ENCODE measurements around the gene ZNF835. TPM values are rescaled to one million over a fixed set of nuclear protein-coding genes. Genes with fewer than 3 reads are reported as not detected.

The ZNF835 gene
- total RNA-seq, 4 donors from 2014 or later: 0.30 to 1.3 (median 0.84) TPM

DNA sequence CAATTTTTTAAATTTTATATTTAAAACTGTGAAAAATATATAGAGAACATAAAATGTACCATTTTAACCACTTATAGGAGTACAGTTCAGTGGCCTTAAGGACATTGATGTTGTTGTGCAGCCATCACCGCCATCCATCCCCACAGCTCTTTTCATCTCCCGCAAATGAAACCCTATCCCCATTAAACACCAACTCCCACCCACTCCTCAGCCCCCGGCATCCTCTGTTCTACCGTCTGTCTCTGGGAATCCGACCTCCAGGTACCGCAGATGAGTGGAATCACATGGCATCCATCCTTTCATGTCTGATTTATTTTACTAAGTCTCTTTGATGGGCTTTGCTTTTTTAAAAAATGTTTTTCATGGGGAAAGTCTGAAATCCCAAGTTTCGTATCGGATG, 52.4 kb downstream of the ZNF835 start:
- no peak for DNase-seq (ENCODE audit: low spot score in 2 of 2)
- TF ChIP-seq POLR2A (IDR thresholded peaks at IDR 0.05): no peak
- TF ChIP-seq, protein P1, sequence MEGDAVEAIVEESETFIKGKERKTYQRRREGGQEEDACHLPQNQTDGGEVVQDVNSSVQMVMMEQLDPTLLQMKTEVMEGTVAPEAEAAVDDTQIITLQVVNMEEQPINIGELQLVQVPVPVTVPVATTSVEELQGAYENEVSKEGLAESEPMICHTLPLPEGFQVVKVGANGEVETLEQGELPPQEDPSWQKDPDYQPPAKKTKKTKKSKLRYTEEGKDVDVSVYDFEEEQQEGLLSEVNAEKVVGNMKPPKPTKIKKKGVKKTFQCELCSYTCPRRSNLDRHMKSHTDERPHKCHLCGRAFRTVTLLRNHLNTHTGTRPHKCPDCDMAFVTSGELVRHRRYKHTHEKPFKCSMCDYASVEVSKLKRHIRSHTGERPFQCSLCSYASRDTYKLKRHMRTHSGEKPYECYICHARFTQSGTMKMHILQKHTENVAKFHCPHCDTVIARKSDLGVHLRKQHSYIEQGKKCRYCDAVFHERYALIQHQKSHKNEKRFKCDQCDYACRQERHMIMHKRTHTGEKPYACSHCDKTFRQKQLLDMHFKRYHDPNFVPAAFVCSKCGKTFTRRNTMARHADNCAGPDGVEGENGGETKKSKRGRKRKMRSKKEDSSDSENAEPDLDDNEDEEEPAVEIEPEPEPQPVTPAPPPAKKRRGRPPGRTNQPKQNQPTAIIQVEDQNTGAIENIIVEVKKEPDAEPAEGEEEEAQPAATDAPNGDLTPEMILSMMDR (IDR thresholded peaks at IDR 0.05): no peak
- WGBS, 2 donors: 70 to 71% methylated on average over 8 of the region's 8 CpGs
- intact Hi-C loops (cut with DNase I; ENCODE audit: low total_unique reads): no loop called here
- H3K4me3 ChIP-seq (ENCODE audit: low read depth, poor library complexity, severe bottlenecking): no peak overlapping the region

DNA sequence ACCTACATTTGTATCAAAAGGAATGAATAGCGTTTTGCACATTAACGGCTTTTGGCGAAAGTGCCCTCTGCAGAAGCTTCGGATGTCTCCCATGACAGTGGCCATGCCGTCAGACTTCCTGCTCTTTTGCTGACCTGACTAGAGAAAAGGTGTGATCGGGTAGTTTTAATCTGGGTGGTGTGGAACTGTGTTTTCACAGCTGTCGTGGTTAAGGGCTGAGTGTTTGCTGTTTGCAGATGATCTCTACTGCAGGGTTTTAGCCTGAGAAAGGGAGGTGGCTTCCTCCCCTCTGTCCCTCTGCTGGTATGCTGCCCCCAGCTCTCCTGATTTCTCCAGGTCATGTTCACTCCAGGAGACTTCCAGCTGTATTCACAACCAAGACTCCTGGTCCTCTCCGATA, 54.0 kb downstream of the ZNF835 start:
- TF ChIP-seq, protein P1 (IDR thresholded peaks at IDR 0.05): no peak
- TF ChIP-seq POLR2A (IDR thresholded peaks at IDR 0.05): no peak
- intact Hi-C loops (cut with DNase I; ENCODE audit: low total_unique reads): no loop called here
- no peak overlapping the region for H3K4me3 ChIP-seq (ENCODE audit: low read depth, poor library complexity, severe bottlenecking)
- 89 to 95% methylated on average over 8 of the region's 8 CpGs for WGBS, 2 donors
- no peak for DNase-seq (ENCODE audit: low spot score in 2 of 2)

DNA sequence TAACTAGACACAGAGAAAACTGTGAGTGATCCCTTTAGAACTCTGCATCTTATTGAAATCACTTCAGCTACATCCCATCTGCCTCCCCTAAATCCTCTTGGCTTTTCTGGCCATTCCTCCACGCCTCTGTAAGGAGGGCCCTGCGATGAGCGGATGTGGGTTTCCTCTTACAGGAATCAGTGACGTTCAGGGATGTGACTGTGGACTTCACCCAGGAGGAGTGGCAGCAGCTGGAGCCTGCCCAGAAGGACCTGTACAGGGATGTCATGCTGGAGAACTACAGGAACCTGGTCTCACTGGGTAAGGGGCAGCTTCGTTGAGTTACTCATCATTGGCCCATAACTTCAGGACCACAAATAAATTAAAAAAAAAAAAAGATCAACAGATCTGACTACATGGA, 57.9 kb downstream of the ZNF835 start:
- no peak for DNase-seq (ENCODE audit: low spot score in 2 of 2)
- TF ChIP-seq, protein P1 (IDR thresholded peaks at IDR 0.05): no peak
- TF ChIP-seq POLR2A (IDR thresholded peaks at IDR 0.05): no peak
- no peak overlapping the region for H3K4me3 ChIP-seq (ENCODE audit: low read depth, poor library complexity, severe bottlenecking)
- intact Hi-C loops (cut with DNase I; ENCODE audit: low total_unique reads): no loop called here
- 48 to 76% methylated on average over 5 of the region's 5 CpGs for WGBS, 2 donors

DNA sequence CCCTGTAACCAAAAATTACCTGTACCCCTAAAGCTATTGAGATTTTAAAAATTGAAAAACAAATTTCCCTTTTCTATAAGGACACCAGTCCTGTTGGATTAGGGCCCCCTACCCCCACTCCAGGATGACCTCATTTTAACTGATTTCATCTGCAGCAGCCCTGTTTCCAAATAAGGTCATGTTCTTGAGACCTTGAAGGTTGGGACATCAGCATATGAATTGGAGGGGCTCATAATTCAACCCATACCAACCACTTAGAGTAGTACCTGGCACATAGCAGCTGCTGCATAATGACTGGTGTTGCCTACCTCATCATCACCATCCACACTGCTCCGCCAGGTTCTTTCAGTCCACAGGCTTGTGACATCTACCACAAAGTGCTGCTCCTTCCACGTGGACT, 58.8 kb downstream of the ZNF835 start:
- DNase-seq (ENCODE audit: low spot score in 2 of 2): no peak
- H3K4me3 ChIP-seq (ENCODE audit: low read depth, poor library complexity, severe bottlenecking): no peak overlapping the region
- TF ChIP-seq, protein P1 (IDR thresholded peaks at IDR 0.05): no peak
- no peak for TF ChIP-seq POLR2A (IDR thresholded peaks at IDR 0.05)
- intact Hi-C loops (cut with DNase I; ENCODE audit: low total_unique reads): no loop called here
- WGBS, 2 donors: 82 to 93% methylated on average over 2 of the region's 2 CpGs

Other genes starting within 250 kb of the ZNF835 start
- gene ZNF667, start 194.4 kb downstream of the ZNF835 start, total RNA-seq: 1 to 10 TPM; 2.0 to 3.3 (median 3.0) TPM
- gene ZNF471, start 163.9 kb downstream of the ZNF835 start, total RNA-seq: 1 to 10 TPM; 1.5 to 3.2 (median 2.7) TPM
- gene ZFP28, start 132.8 kb downstream of the ZNF835 start, total RNA-seq: 1 to 10 TPM; 5.3 to 7.4 (median 6.8) TPM
- gene ZNF470, start 104.3 kb downstream of the ZNF835 start, total RNA-seq: 1 to 10 TPM; 1.3 to 2.6 (median 1.9) TPM
- 1 to 10 TPM; 6.7 to 9.2 (median 7.2) TPM for gene ZNF71, start 76.5 kb downstream of the ZNF835 start, total RNA-seq
- not detected for gene SMIM17, start 28.6 kb downstream of the ZNF835 start, total RNA-seq
- 1 to 10 TPM; 1.4 to 7.6 (median 3.6) TPM for gene PEG3, start 169.0 kb upstream of the ZNF835 start, total RNA-seq
- gene ZIM2, start 169.0 kb upstream of the ZNF835 start, total RNA-seq: under 1 TPM in 1 of 4 donors, not detected in 3; 0.45 TPM